Astrocyte (in vitro differentiated cells and primary cell): ENCODE data around the gene RALGPS1. TPM values are rescaled to one million over a fixed set of nuclear protein-coding genes. Genes with fewer than 3 reads are reported as not detected.

Source experiments
- DNase-seq: peaks from one replicate; pipeline ENCODE4 v3.0.0-alpha.2; 2010; ENCODE audit warnings: low read depth
- FAIRE-seq: peaks from 2 replicates; lab custom pipeline; 2011; peaks lifted over from hg19 to GRCh38; lab: Jason Lieb, UNC
- H2AFZ ChIP-seq: 2 replicates; pipeline ENCODE4 v1.6.0; 2012; ENCODE audit warnings: low read depth, low read length, inconsistent platforms
- H3K27ac ChIP-seq: 2 replicates; pipeline ENCODE4 v1.5.1; 2011; ENCODE audit warnings: low read depth, low read length, inconsistent platforms
- H3K27me3 ChIP-seq: 2 replicates; pipeline ENCODE4 v1.6.0; 2011; ENCODE audit warnings: low read length, inconsistent platforms; ENCODE audit not compliant: insufficient read depth
- H3K36me3 ChIP-seq: 2 replicates; pipeline ENCODE4 v1.5.1; 2011; ENCODE audit warnings: low read length, inconsistent platforms; ENCODE audit not compliant: insufficient read depth
- H3K4me1 ChIP-seq: 2 replicates; pipeline ENCODE4 v1.5.1; 2011; ENCODE audit warnings: low read length, inconsistent platforms; ENCODE audit not compliant: insufficient read depth
- H3K4me2 ChIP-seq: 2 replicates; pipeline ENCODE4 v1.6.0; 2012; ENCODE audit warnings: low read length, inconsistent platforms
- H3K4me3 ChIP-seq: 2 replicates; pipeline ENCODE4 v1.5.1; 2011; ENCODE audit warnings: low read depth, mild to moderate bottlenecking, low read length, inconsistent platforms; ENCODE audit not compliant: insufficient read depth
- H3K79me2 ChIP-seq: 2 replicates; pipeline ENCODE4 v1.6.0; 2012; ENCODE audit warnings: mild to moderate bottlenecking, low read length, inconsistent platforms; ENCODE audit not compliant: insufficient read depth
- H3K9ac ChIP-seq: 2 replicates; pipeline ENCODE4 v1.6.0; 2012; ENCODE audit warnings: mild to moderate bottlenecking, low read length, inconsistent platforms
- H3K9me3 ChIP-seq: 2 replicates; pipeline ENCODE4 v1.5.1; 2012; ENCODE audit warnings: low read depth, mild to moderate bottlenecking, low read length, inconsistent platforms; ENCODE audit not compliant: insufficient read depth
- H4K20me1 ChIP-seq: 2 replicates; pipeline ENCODE4 v1.6.0; 2012; ENCODE audit warnings: low read length, inconsistent platforms; ENCODE audit not compliant: insufficient read depth
- H3K27ac Mint-ChIP-seq: one replicate; pipeline ENCODE4 v1.8.0; 2021; ENCODE audit warnings: mild to moderate bottlenecking, mixed read lengths; ENCODE audit not compliant: unreplicated experiment
- H3K27me3 Mint-ChIP-seq: one replicate; pipeline ENCODE4 v1.8.0; 2021; ENCODE audit warnings: low read depth, mixed read lengths; ENCODE audit not compliant: unreplicated experiment
- H3K36me3 Mint-ChIP-seq: one replicate; pipeline ENCODE4 v1.8.0; 2021; ENCODE audit warnings: low read depth, mixed read lengths; ENCODE audit not compliant: unreplicated experiment
- H3K4me1 Mint-ChIP-seq: one replicate; pipeline ENCODE4 v1.8.0; 2021; ENCODE audit warnings: low read depth, mixed read lengths; ENCODE audit not compliant: unreplicated experiment
- H3K4me3 Mint-ChIP-seq: one replicate; pipeline ENCODE4 v1.8.0; 2021; ENCODE audit warnings: mild to moderate bottlenecking, moderate library complexity, mixed read lengths; ENCODE audit not compliant: unreplicated experiment
- H3K9me3 Mint-ChIP-seq: one replicate; pipeline ENCODE4 v1.8.0; 2021; ENCODE audit warnings: mild to moderate bottlenecking, mixed read lengths; ENCODE audit not compliant: unreplicated experiment
- EZH2 ChIP-seq: IDR thresholded peaks from 2 replicates; pipeline ENCODE4 v1.6.1; 2012; ENCODE audit warnings: mild to moderate bottlenecking, low read length, inconsistent platforms; ENCODE audit not compliant: insufficient read depth
- total RNA-seq: library from RNA; stranded (reverse); gene quantifications from 2 replicates; pipeline ENCODE4 v1.2.1, GENCODE V29; 2021
- TF ChIP-seq, protein P1 (sequence below): IDR thresholded peaks from 2 replicates; pipeline ENCODE4 v1.5.1; 2011; ENCODE audit warnings: low read depth, mild to moderate bottlenecking, inconsistent platforms, low read length, moderate library complexity; ENCODE audit not compliant: insufficient read depth

The RALGPS1 gene
- total RNA-seq, 1 donor from 2014 or later, result 2.8 TPM

- Histone ChIP-seq H3K9ac (no peak overlapping the region), H3K36me3 (no peaks in the 10 kb centered on the region), H3K27ac (no peak overlapping the region), H3K4me3 (no peak overlapping the region), H4K20me1 (no peaks in the 10 kb centered on the region), H3K79me2 (no peaks in the 10 kb centered on the region), H3K4me2 (no peak overlapping the region), H3K9me3 (no peaks in the 10 kb centered on the region), H3K27me3 (peaks cover 3% of the 10 kb centered on the region), H3K4me1 (no peaks in the 10 kb centered on the region), H2AFZ (no peak overlapping the region)
- Mint-ChIP-seq H3K9me3 (no peaks in the 10 kb centered on the region), H3K4me1 (peaks cover 2% of the 10 kb centered on the region), H3K4me3 (no peak overlapping the region), H3K36me3 (no peaks in the 10 kb centered on the region), H3K27ac (no peak overlapping the region), H3K27me3 (peaks cover 35% of the 10 kb centered on the region)
- FAIRE-seq, result no peak
- DNase-seq, result no peak
- TF ChIP-seq EZH2, result no peak
- TF ChIP-seq, protein P1, sequence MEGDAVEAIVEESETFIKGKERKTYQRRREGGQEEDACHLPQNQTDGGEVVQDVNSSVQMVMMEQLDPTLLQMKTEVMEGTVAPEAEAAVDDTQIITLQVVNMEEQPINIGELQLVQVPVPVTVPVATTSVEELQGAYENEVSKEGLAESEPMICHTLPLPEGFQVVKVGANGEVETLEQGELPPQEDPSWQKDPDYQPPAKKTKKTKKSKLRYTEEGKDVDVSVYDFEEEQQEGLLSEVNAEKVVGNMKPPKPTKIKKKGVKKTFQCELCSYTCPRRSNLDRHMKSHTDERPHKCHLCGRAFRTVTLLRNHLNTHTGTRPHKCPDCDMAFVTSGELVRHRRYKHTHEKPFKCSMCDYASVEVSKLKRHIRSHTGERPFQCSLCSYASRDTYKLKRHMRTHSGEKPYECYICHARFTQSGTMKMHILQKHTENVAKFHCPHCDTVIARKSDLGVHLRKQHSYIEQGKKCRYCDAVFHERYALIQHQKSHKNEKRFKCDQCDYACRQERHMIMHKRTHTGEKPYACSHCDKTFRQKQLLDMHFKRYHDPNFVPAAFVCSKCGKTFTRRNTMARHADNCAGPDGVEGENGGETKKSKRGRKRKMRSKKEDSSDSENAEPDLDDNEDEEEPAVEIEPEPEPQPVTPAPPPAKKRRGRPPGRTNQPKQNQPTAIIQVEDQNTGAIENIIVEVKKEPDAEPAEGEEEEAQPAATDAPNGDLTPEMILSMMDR, result no peak
Observed at GRCh38 chr9:127197861-127198430, 283.4 kb downstream of the RALGPS1 start.

DNA sequence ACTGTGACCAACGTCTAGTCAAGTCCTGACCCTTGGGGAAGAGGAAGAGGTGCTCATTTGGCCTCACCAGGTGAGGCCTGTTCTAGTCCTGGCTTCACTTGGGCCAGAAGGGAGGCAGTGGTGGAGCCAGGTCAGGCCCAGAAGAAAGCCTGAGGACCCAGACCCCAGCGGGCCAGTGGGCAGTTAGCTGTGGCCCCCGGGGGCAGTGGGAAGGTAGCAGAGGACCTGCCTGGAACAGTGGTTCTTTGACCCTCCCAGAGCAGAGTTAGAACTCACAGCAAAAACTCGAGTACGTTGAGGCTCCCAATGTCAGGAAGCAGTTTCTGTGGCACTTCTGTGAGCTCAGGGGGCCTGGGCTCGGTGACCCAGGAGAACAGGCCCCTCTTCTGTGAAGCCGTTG lies 284.0 kb downstream of the RALGPS1 start:
- no peak overlapping the region for H3K4me2 ChIP-seq
- no peaks in the 10 kb centered on the region for H3K9me3 ChIP-seq
- no peaks in the 10 kb centered on the region for H3K79me2 ChIP-seq
- H3K27me3 ChIP-seq, result peaks cover 2% of the 10 kb centered on the region
- no peak overlapping the region for H3K4me3 ChIP-seq
- no peak for FAIRE-seq
- no peak overlapping the region for H3K9ac ChIP-seq
- no peaks in the 10 kb centered on the region for H3K9me3 Mint-ChIP-seq
- H3K4me3 Mint-ChIP-seq, result no peak overlapping the region
- no peak for DNase-seq
- TF ChIP-seq, protein P1, result no peak
- TF ChIP-seq EZH2, result no peak
- no peaks in the 10 kb centered on the region for H3K4me1 ChIP-seq
- H3K4me1 Mint-ChIP-seq, result peaks cover 2% of the 10 kb centered on the region
- no peak overlapping the region for H3K27ac ChIP-seq
- H3K27ac Mint-ChIP-seq, result no peak overlapping the region
- H2AFZ ChIP-seq, result no peak overlapping the region
- H3K36me3 ChIP-seq, result no peaks in the 10 kb centered on the region
- H3K36me3 Mint-ChIP-seq, result no peaks in the 10 kb centered on the region
- no peaks in the 10 kb centered on the region for H4K20me1 ChIP-seq
- H3K27me3 Mint-ChIP-seq, result peaks cover 36% of the 10 kb centered on the region

- Histone ChIP-seq H3K4me3 (no peak overlapping the region), H3K9me3 (no peaks in the 10 kb centered on the region), H3K9ac (no peak overlapping the region), H4K20me1 (no peaks in the 10 kb centered on the region), H3K79me2 (no peaks in the 10 kb centered on the region), H3K4me2 (no peak overlapping the region), H3K4me1 (no peaks in the 10 kb centered on the region), H3K36me3 (no peaks in the 10 kb centered on the region), H3K27ac (no peak overlapping the region), H2AFZ (no peak overlapping the region), H3K27me3 (peaks cover 2% of the 10 kb centered on the region)
- no peaks in the 10 kb centered on the region for H3K9me3 Mint-ChIP-seq
- FAIRE-seq (peak; percentile 49), DNase-seq (peak; percentile 39)
- H3K27me3 Mint-ChIP-seq, result peaks cover 39% of the 10 kb centered on the region
- no peaks in the 10 kb centered on the region for H3K36me3 Mint-ChIP-seq
- no peak overlapping the region for H3K4me3 Mint-ChIP-seq
- TF ChIP-seq EZH2, result no peak
- TF ChIP-seq, protein P1, result peak; percentile 87
- H3K27ac Mint-ChIP-seq, result no peak overlapping the region
- peaks cover 2% of the 10 kb centered on the region for H3K4me1 Mint-ChIP-seq
Observed at GRCh38 chr9:127199001-127199791, 284.6 kb downstream of the RALGPS1 start.
